ENCODE data around the gene DNAJC5G.
A peak's percentile ranks its signal among the peaks of the same experiment; 100 is the strongest.
"Not testable (repeated sequence)": the region's sequence is repeated elsewhere in the genome, so short reads cannot be mapped to it uniquely, and the experiment has no call there.

Gene DNAJC5G

GRCh38 chr2:27251766-27252165 is 23.5 kb upstream of the DNAJC5G start:
- DNase-seq (ENCODE audit: low read depth, low spot score): no peak

- DNase-seq (ENCODE audit: low read depth, low spot score): no peak
Observed at GRCh38 chr2:27255187-27255586, 20.0 kb upstream of the DNAJC5G start.

GRCh38 chr2:27255660-27256059 is 19.6 kb upstream of the DNAJC5G start:
- DNase-seq (ENCODE audit: low read depth, low spot score): no peak

GRCh38 chr2:27256855-27257454 is 18.3 kb upstream of the DNAJC5G start:
- DNase-seq (ENCODE audit: low read depth, low spot score): no peak

GRCh38 chr2:27258051-27258450 is 17.2 kb upstream of the DNAJC5G start:
- no peak for DNase-seq (ENCODE audit: low read depth, low spot score)

GRCh38 chr2:27261241-27261925 is 13.8 kb upstream of the DNAJC5G start:
- no peak for DNase-seq (ENCODE audit: low read depth, low spot score)

GRCh38 chr2:27261926-27262298 is 13.3 kb upstream of the DNAJC5G start:
- DNase-seq (ENCODE audit: low read depth, low spot score): no peak

- no peak for DNase-seq (ENCODE audit: low read depth, low spot score)
Observed at GRCh38 chr2:27262379-27263286, 12.6 kb upstream of the DNAJC5G start, which contains the start of gene SLC30A3. TSS of gene SLC30A3 (minus strand) at chr2:27263047. CDS start at chr2:27262906, 141 bp downstream.

GRCh38 chr2:27263287-27264252 is 11.7 kb upstream of the DNAJC5G start:
- no peak for DNase-seq (ENCODE audit: low read depth, low spot score)

GRCh38 chr2:27264253-27264752 is 10.9 kb upstream of the DNAJC5G start:
- DNase-seq (ENCODE audit: low read depth, low spot score): no peak

- peak; percentile 88 for DNase-seq (ENCODE audit: low read depth, low spot score)
Observed at GRCh38 chr2:27264753-27265535, 10.3 kb upstream of the DNAJC5G start.

GRCh38 chr2:27265536-27265870 is 9.7 kb upstream of the DNAJC5G start:
- DNase-seq (ENCODE audit: low read depth, low spot score): no peak

GRCh38 chr2:27268296-27268695 is 6.9 kb upstream of the DNAJC5G start:
- DNase-seq (ENCODE audit: low read depth, low spot score): not testable (repeated sequence)

- no peak for DNase-seq (ENCODE audit: low read depth, low spot score)
Observed at GRCh38 chr2:27270131-27270530, 5.1 kb upstream of the DNAJC5G start.

GRCh38 chr2:27270670-27271069 is 4.6 kb upstream of the DNAJC5G start:
- no peak for DNase-seq (ENCODE audit: low read depth, low spot score)

GRCh38 chr2:27271631-27272340 is 3.4 kb upstream of the DNAJC5G start:
- DNase-seq (ENCODE audit: low read depth, low spot score): peak; percentile 46

GRCh38 chr2:27272537-27273522 is 2.4 kb upstream of the DNAJC5G start:
- not testable (repeated sequence) for DNase-seq (ENCODE audit: low read depth, low spot score)

- no peak for DNase-seq (ENCODE audit: low read depth, low spot score)
Observed at GRCh38 chr2:27278010-27278409, 2.8 kb downstream of the DNAJC5G start.

Data from ELF-1 (cell line).